HEK293 (cell line): Measurements from ENCODE around the gene ZBTB21.

Experiments used
- CTCF ChIP-seq: fragments of 450-650 bp; formaldehyde crosslinking; IDR thresholded peaks from 2 replicates; pipeline ENCODE4 v1.5.1; 2016; ENCODE audit warnings: missing biosample characterization, missing genetic modification characterization
- FEZF1 ChIP-seq: fragments of 450-650 bp; formaldehyde crosslinking; IDR thresholded peaks from 2 replicates; pipeline ENCODE4 v1.5.1; 2016; ENCODE audit warnings: missing biosample characterization, missing genetic modification characterization
- GLI4 ChIP-seq: fragments of 450-650 bp; formaldehyde crosslinking; IDR thresholded peaks from 2 replicates; pipeline ENCODE4 v1.5.1; 2016; ENCODE audit warnings: missing biosample characterization, missing genetic modification characterization
- HOXA7 ChIP-seq: sonication (generic); formaldehyde crosslinking; IDR thresholded peaks from 2 replicates; pipeline ENCODE4 v1.8.1; 2022; ENCODE audit warnings: missing genetic modification reagents, borderline replicate concordance
- ZBTB26 ChIP-seq: fragments of 450-650 bp; formaldehyde crosslinking; optimal IDR thresholded peaks from 2 replicates; pipeline ENCODE3; 2016; ENCODE audit warnings: missing biosample characterization, mild to moderate bottlenecking, missing genetic modification characterization
- ZNF184 ChIP-seq: fragments of 450-650 bp; IDR thresholded peaks from 2 replicates; pipeline ENCODE4 v1.5.1; 2018; ENCODE audit warnings: missing biosample characterization, mild to moderate bottlenecking, missing genetic modification characterization
- ZNF239 ChIP-seq: fragments of 450-650 bp; formaldehyde crosslinking; IDR thresholded peaks from 2 replicates; pipeline ENCODE4 v1.5.1; 2016; ENCODE audit warnings: missing biosample characterization, missing genetic modification characterization
- ZNF24 ChIP-seq: fragments of 450-650 bp; formaldehyde crosslinking; IDR thresholded peaks from 2 replicates; pipeline ENCODE4 v1.5.1; 2016; ENCODE audit warnings: missing biosample characterization, missing genetic modification characterization
- ZNF433 ChIP-seq: fragments of 450-650 bp; formaldehyde crosslinking; IDR thresholded peaks from 2 replicates; pipeline ENCODE4 v1.5.1; 2016; ENCODE audit warnings: missing biosample characterization, missing genetic modification characterization, low read depth
- ZNF48 ChIP-seq: fragments of 450-650 bp; formaldehyde crosslinking; IDR thresholded peaks from 2 replicates; pipeline ENCODE4 v1.5.1; 2016; ENCODE audit warnings: missing biosample characterization, missing genetic modification characterization
- ZNF639 ChIP-seq: fragments of 450-650 bp; formaldehyde crosslinking; IDR thresholded peaks from 2 replicates; pipeline ENCODE4 v1.5.1; 2016; ENCODE audit warnings: missing biosample characterization, missing genetic modification characterization
- ZNF768 ChIP-seq: fragments of 450-650 bp; formaldehyde crosslinking; IDR thresholded peaks from 2 replicates; pipeline ENCODE4 v1.5.1; 2018; ENCODE audit warnings: missing biosample characterization, mild to moderate bottlenecking, missing genetic modification characterization
- ZXDB ChIP-seq: fragments of 450-650 bp; formaldehyde crosslinking; IDR thresholded peaks from 2 replicates; pipeline ENCODE4 v1.5.1; 2016; ENCODE audit warnings: missing biosample characterization, missing genetic modification characterization

GRCh38 chr21:42016364-42016985, 6.3 kb upstream of the ZBTB21 start:
- no peak for TF ChIP-seq ZNF639 (tag by site-specific recombination)
- TF ChIP-seq ZNF433 (tag by site-specific recombination), result no peak
- no peak for TF ChIP-seq GLI4
- no peak for TF ChIP-seq CTCF (tag by site-specific recombination)
- no peak for TF ChIP-seq ZNF48
- TF ChIP-seq ZNF24, result no peak
- no peak for TF ChIP-seq ZBTB26 (tag by site-specific recombination)
- TF ChIP-seq HOXA7 (CRISPR knock-in tag), result no peak
- TF ChIP-seq ZXDB, result no peak
- TF ChIP-seq ZNF239 (tag by site-specific recombination), result no peak
- TF ChIP-seq FEZF1 (tag by site-specific recombination), result no peak
- no peak for TF ChIP-seq ZNF768
- no peak for TF ChIP-seq ZNF184 (tag by site-specific recombination)
